HepG2 (cell line): ENCODE measurements around the gene CACNA1G. TPM values are rescaled to one million over a fixed set of nuclear protein-coding genes. Genes with fewer than 3 reads are reported as not detected.

Experiments
- ARNT ChIP-seq: fragments of 450-650 bp; IDR thresholded peaks from 2 replicates; pipeline ENCODE4 v1.6.1; 2017
- DNMT1 ChIP-seq: sonication (generic); formaldehyde crosslinking; IDR thresholded peaks from 2 replicates; pipeline ENCODE4 v1.5.1; 2020; ENCODE audit warnings: mild to moderate bottlenecking, missing genetic modification reagents
- JARID2 ChIP-seq: sonication (generic); formaldehyde crosslinking; IDR thresholded peaks from 2 replicates; pipeline ENCODE4 v1.8.1; 2023; ENCODE audit warnings: missing genetic modification reagents, inconsistent platforms; ENCODE audit not compliant: insufficient replicate concordance
- KDM5A ChIP-seq: fragments of 200-600 bp; sonication (generic); IDR thresholded peaks from 2 replicates; pipeline ENCODE4 v1.7.0; 2018; ENCODE audit warnings: antibody characterized with exemption, mild to moderate bottlenecking, low read length, borderline replicate concordance
- KLF11 ChIP-seq: IDR thresholded peaks from 2 replicates; pipeline ENCODE4 v1.6.1; 2016; ENCODE audit warnings: missing compliant biosample characterization
- NONO ChIP-seq, 2 experiments: fragments of 450-650 bp in 1 of 2; sonication (generic) in 1 of 2; formaldehyde crosslinking in 1 of 2; IDR thresholded peaks in 1 of 2; conservative IDR thresholded peaks in 1 of 2; 2 replicates each; pipeline versions ENCODE4 v1.6.1 to v1.8.0; 2017 to 2022; ENCODE audit warnings: mild to moderate bottlenecking in 1 of 2, missing genetic modification reagents in 1 of 2, moderate library complexity in 1 of 2
- PHF8 ChIP-seq: sonication (generic); formaldehyde crosslinking; IDR thresholded peaks from 2 replicates; pipeline ENCODE4 v1.5.0; 2020; ENCODE audit warnings: missing genetic modification reagents
- POLR2AphosphoS5 ChIP-seq: IDR thresholded peaks from 2 replicates; pipeline ENCODE4 v1.6.1; 2012; ENCODE audit warnings: low read depth, low read length
- STAG1 ChIP-seq: sonication (generic); formaldehyde crosslinking; IDR thresholded peaks from 2 replicates; pipeline ENCODE4 v1.4.0; 2020; ENCODE audit warnings: missing genetic modification reagents
- YY1 ChIP-seq: IDR thresholded peaks from 2 replicates; pipeline ENCODE4 v1.6.1; 2011; ENCODE audit warnings: low read length, low read depth, moderate library complexity, mild to moderate bottlenecking; ENCODE audit not compliant: insufficient read depth, insufficient replicate concordance
- ZFP62 ChIP-seq: sonication (generic); formaldehyde crosslinking; IDR thresholded peaks from 2 replicates; pipeline ENCODE4 v1.4.0; 2020; ENCODE audit warnings: missing genetic modification reagents
- ZNF101 ChIP-seq: sonication (generic); formaldehyde crosslinking; IDR thresholded peaks from 2 replicates; pipeline ENCODE4 v1.4.0; 2020; ENCODE audit warnings: mild to moderate bottlenecking, low read depth, missing genetic modification reagents, borderline replicate concordance
- ZNF446 ChIP-seq: sonication (generic); formaldehyde crosslinking; IDR thresholded peaks from 2 replicates; pipeline ENCODE4 v1.5.0; 2020; ENCODE audit warnings: mild to moderate bottlenecking, missing genetic modification reagents
- ZNF501 ChIP-seq: sonication (generic); formaldehyde crosslinking; IDR thresholded peaks from 2 replicates; pipeline ENCODE4 v1.5.1; 2020; ENCODE audit warnings: mild to moderate bottlenecking, moderate library complexity, missing genetic modification reagents
- ZNF562 ChIP-seq: sonication (generic); formaldehyde crosslinking; IDR thresholded peaks from 2 replicates; pipeline ENCODE4 v1.8.0; 2022; ENCODE audit warnings: missing genetic modification reagents, borderline replicate concordance
- ZNF709 ChIP-seq: sonication (generic); formaldehyde crosslinking; IDR thresholded peaks from 2 replicates; pipeline ENCODE4 v1.5.0; 2020; ENCODE audit warnings: mild to moderate bottlenecking, missing genetic modification reagents
- ZNF790 ChIP-seq: sonication (generic); formaldehyde crosslinking; IDR thresholded peaks from 2 replicates; pipeline ENCODE4 v1.8.0; 2022; ENCODE audit warnings: missing genetic modification reagents, mild to moderate bottlenecking, borderline replicate concordance
- polyA plus RNA-seq, 8 experiments: library from polyadenylated mRNA; depleted of rRNA in 3 of 8; stranded (reverse) in 7 of 8; unstranded in 1 of 8; fragments of >200 nt; fragmentation: Illumina TruSeq in 4 of 8; extraction: Trizol in 4 of 8; gene quantifications; 2 replicates each; pipeline versions ENCODE4 v1.2.1 to v1.2.3, GENCODE V29; 2011 to 2016; ENCODE audit warnings: low read depth in 4 of 8, missing spikeins in 1 of 8, mixed read lengths in 1 of 8; ENCODE audit not compliant: insufficient read depth in 1 of 8
- total RNA-seq, 5 experiments: library from RNA; depleted of rRNA; stranded (reverse); fragments of >200 nt; fragmentation: Illumina TruSeq; extraction: Trizol; gene quantifications; 2 replicates each; pipeline ENCODE4 v1.2.3, GENCODE V29; 2016; ENCODE audit warnings: low read depth in 1 of 5
- TF ChIP-seq, protein P1 (sequence below): IDR thresholded peaks from 2 replicates; pipeline ENCODE4 v1.6.1; 2016; ENCODE audit warnings: missing compliant biosample characterization, missing genetic modification reagents, borderline replicate concordance
- TF ChIP-seq, protein P2 (sequence below): sonication (generic); formaldehyde crosslinking; IDR thresholded peaks from 2 replicates; pipeline ENCODE4 v1.4.0; 2020; ENCODE audit warnings: low read depth, mild to moderate bottlenecking, missing genetic modification reagents
- TF ChIP-seq, protein P3 (sequence below): IDR thresholded peaks from 2 replicates; pipeline ENCODE4 v1.6.1; 2016; ENCODE audit warnings: mild to moderate bottlenecking, missing biosample characterization, missing genetic modification reagents
- TF ChIP-seq, protein P4 (sequence below): sonication (generic); formaldehyde crosslinking; IDR thresholded peaks from 2 replicates; pipeline ENCODE4 v1.4.0; 2020; ENCODE audit warnings: missing genetic modification reagents
- TF ChIP-seq, protein P5 (sequence below): sonication (generic); formaldehyde crosslinking; IDR thresholded peaks from 2 replicates; pipeline ENCODE4 v1.4.0; 2020; ENCODE audit warnings: missing genetic modification reagents

CACNA1G gene
- total and polyA plus RNA-seq, 2 of the 13 experiments (the other 11 are each of a cell fraction or from before 2014, with no cell fraction given) = 0.02 TPM; not detected in 1

DNA sequence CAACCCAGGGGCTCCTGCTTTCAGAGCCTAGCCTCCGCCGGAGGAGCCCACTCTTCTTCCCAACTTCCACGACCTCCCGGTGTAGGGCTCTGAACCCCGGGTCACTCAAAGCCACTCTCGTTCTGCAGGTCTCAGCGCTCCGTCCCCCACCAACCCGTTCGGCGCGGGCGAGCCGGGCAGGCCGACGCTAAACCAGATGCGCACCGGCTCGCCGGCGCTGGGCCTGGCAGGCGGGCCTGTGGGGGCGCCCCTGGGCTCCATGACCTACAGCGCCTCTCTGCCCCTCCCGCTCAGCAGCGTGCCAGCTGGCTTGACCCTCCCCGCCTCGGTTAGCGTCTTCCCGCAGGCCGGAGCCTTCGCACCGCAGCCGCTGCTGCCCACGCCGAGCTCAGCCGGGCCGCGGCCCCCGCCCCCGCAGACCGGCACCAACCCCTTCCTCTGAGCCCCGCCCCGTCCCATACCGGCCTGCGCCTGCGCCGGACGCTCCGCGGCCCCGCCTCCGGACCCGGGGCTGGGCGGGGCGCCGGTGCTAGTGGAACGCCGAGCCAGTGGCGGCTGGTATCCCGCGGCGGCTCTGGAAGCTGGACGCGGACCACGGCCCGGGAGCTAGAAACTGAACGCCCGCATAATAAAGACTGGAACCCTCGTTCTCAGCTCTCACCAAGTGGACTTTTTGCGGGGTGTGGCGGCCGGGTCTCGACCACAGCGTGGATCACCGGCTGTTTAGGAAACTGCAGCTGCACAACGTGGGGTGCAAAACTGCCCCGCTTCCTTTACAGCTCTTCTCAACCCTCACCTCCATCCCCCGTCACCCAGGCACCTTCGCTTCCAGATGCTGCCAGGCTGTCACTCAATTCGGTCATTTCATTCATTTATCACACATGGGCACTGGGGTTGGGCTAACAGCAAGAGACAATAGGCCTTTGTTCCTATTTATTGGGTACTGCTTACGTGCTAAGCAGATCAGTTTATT is 18.5 kb upstream of the CACNA1G start (continued):
- no peak for TF ChIP-seq JARID2 (CRISPR knock-in tag)
- TF ChIP-seq POLR2AphosphoS5 = peak; percentile 92
- TF ChIP-seq DNMT1 (CRISPR knock-in tag) = no peak
- TF ChIP-seq PHF8 (CRISPR knock-in tag) = peak; percentile 82
- TF ChIP-seq ZNF790 (CRISPR knock-in tag) = no peak
- no peak for TF ChIP-seq ZFP62 (CRISPR knock-in tag)
- TF ChIP-seq ARNT = no peak
- TF ChIP-seq KDM5A = 0 out of 2 replicates have a peak, but pooled peaks have one; percentile 5
- peak; percentile 54; the same call in 1 of the 2 replicates for TF ChIP-seq ZNF709
- TF ChIP-seq, protein P1, sequence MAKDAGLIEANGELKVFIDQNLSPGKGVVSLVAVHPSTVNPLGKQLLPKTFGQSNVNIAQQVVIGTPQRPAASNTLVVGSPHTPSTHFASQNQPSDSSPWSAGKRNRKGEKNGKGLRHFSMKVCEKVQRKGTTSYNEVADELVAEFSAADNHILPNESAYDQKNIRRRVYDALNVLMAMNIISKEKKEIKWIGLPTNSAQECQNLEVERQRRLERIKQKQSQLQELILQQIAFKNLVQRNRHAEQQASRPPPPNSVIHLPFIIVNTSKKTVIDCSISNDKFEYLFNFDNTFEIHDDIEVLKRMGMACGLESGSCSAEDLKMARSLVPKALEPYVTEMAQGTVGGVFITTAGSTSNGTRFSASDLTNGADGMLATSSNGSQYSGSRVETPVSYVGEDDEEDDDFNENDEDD (CRISPR knock-in tag) = peak; percentile 88
- peak; percentile 3; the same call in 1 of the 2 replicates for TF ChIP-seq STAG1
- peak; percentile 73; the same call in 1 of the 2 replicates for TF ChIP-seq ZNF446
- peak; percentile 80; the same call in 1 of the 2 replicates for TF ChIP-seq ZNF501 (CRISPR knock-in tag)
- TF ChIP-seq, protein P2, sequence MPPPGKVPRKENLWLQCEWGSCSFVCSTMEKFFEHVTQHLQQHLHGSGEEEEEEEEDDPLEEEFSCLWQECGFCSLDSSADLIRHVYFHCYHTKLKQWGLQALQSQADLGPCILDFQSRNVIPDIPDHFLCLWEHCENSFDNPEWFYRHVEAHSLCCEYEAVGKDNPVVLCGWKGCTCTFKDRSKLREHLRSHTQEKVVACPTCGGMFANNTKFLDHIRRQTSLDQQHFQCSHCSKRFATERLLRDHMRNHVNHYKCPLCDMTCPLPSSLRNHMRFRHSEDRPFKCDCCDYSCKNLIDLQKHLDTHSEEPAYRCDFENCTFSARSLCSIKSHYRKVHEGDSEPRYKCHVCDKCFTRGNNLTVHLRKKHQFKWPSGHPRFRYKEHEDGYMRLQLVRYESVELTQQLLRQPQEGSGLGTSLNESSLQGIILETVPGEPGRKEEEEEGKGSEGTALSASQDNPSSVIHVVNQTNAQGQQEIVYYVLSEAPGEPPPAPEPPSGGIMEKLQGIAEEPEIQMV (CRISPR knock-in tag) = peak; percentile 79
- TF ChIP-seq NONO (IDR thresholded peaks at IDR 0.05) = no peak
- TF ChIP-seq NONO (CRISPR knock-in tag; conservative IDR thresholded peaks at IDR 0.05) = peak; percentile 39; the same call in 1 of the 2 replicates
- TF ChIP-seq, protein P3, sequence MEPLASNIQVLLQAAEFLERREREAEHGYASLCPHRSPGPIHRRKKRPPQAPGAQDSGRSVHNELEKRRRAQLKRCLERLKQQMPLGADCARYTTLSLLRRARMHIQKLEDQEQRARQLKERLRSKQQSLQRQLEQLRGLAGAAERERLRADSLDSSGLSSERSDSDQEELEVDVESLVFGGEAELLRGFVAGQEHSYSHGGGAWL (CRISPR knock-in tag) = peak; percentile 45; the same call in 1 of the 2 replicates
- TF ChIP-seq, protein P4, sequence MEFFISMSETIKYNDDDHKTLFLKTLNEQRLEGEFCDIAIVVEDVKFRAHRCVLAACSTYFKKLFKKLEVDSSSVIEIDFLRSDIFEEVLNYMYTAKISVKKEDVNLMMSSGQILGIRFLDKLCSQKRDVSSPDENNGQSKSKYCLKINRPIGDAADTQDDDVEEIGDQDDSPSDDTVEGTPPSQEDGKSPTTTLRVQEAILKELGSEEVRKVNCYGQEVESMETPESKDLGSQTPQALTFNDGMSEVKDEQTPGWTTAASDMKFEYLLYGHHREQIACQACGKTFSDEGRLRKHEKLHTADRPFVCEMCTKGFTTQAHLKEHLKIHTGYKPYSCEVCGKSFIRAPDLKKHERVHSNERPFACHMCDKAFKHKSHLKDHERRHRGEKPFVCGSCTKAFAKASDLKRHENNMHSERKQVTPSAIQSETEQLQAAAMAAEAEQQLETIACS (CRISPR knock-in tag) = no peak
- TF ChIP-seq ZNF101 (CRISPR knock-in tag) = 0 out of 2 replicates have a peak, but pooled peaks have one; percentile 51
- TF ChIP-seq, protein P5, sequence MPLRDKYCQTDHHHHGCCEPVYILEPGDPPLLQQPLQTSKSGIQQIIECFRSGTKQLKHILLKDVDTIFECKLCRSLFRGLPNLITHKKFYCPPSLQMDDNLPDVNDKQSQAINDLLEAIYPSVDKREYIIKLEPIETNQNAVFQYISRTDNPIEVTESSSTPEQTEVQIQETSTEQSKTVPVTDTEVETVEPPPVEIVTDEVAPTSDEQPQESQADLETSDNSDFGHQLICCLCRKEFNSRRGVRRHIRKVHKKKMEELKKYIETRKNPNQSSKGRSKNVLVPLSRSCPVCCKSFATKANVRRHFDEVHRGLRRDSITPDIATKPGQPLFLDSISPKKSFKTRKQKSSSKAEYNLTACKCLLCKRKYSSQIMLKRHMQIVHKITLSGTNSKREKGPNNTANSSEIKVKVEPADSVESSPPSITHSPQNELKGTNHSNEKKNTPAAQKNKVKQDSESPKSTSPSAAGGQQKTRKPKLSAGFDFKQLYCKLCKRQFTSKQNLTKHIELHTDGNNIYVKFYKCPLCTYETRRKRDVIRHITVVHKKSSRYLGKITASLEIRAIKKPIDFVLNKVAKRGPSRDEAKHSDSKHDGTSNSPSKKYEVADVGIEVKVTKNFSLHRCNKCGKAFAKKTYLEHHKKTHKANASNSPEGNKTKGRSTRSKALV (CRISPR knock-in tag) = peak; percentile 95
- TF ChIP-seq KLF11 (CRISPR knock-in tag) = no peak
- TF ChIP-seq ZNF562 (CRISPR knock-in tag) = no peak
- TF ChIP-seq YY1 = peak; percentile 79
